Cardiac fibroblast (primary cell): ENCODE data around the gene NEURL1B.

Source experiments
- DNase-seq, 2 donors: peaks; one replicate each; pipeline versions ENCODE4 v3.0.0 to v3.0.0-alpha.2; 2010; ENCODE audit warnings: low read depth in 2 of 2
- H3K4me3 ChIP-seq, 2 donors: replicated peaks in 1 of 2; 1 replicate in 1 of 2; 2 replicates in 1 of 2; pipeline ENCODE4 v1.5.1; 2011; ENCODE audit warnings: low read depth in 2 of 2, low read length in 2 of 2, mild to moderate bottlenecking in 2 of 2, moderate library complexity in 1 of 2
- CTCF ChIP-seq: IDR thresholded peaks from one replicate; pipeline ENCODE4 v1.5.1; 2011; ENCODE audit warnings: low read depth, mild to moderate bottlenecking, low read length, inconsistent platforms

NEURL1B gene

GRCh38 chr5:172717481-172718195 lies 76.6 kb downstream of the NEURL1B start:
- TF ChIP-seq CTCF, result no peak
- no peak overlapping the region for H3K4me3 ChIP-seq
- no peak for DNase-seq

- no peak for DNase-seq
- no peak overlapping the region for H3K4me3 ChIP-seq
- no peak for TF ChIP-seq CTCF
Observed at GRCh38 chr5:172718527-172719114, 77.6 kb downstream of the NEURL1B start.

GRCh38 chr5:172719211-172719610 lies 78.1 kb downstream of the NEURL1B start:
- TF ChIP-seq CTCF, result no peak
- no peak overlapping the region for H3K4me3 ChIP-seq
- DNase-seq, result peak in 1 of 2 donors; percentile 53

- DNase-seq, result no peak
- no peak overlapping the region for H3K4me3 ChIP-seq
- TF ChIP-seq CTCF, result no peak
Observed at GRCh38 chr5:172720655-172721054, 79.6 kb downstream of the NEURL1B start.

GRCh38 chr5:172721455-172722326 lies 80.6 kb downstream of the NEURL1B start:
- peak; percentile 70 to 89 for DNase-seq
- H3K4me3 ChIP-seq, result no peak overlapping the region

More at GRCh38 chr5:172721455-172722326, 80.6 kb downstream of the NEURL1B start:
- no peak for TF ChIP-seq CTCF
